Stimulated activated naive CD4-positive, alpha-beta T cell (primary cell): ENCODE measurements around the gene BICDL2.
"Not testable (repeated sequence)": the region's sequence is repeated elsewhere in the genome, so short reads cannot be mapped to it uniquely, and the experiment has no call there.

Experiments
- DNase-seq, 6 experiments: peaks; one replicate each; lab custom pipeline; 2025; lab: John Stamatoyannopoulos, UW

BICDL2 gene

GRCh38 chr16:3036726-3037315 is at the start of gene BICDL2:
Gene BICDL2, minus strand, starts transcription at chr16:3036944. Its CDS starts 1,448 bp downstream, at chr16:3035496.
- DNase-seq = no peak

GRCh38 chr16:3085868-3086595 is 49.3 kb upstream of the BICDL2 start:
- no peak for DNase-seq

GRCh38 chr16:3084969-3085670 is 48.4 kb upstream of the BICDL2 start:
- DNase-seq = no peak

- DNase-seq = no peak
These were observed 47.7 kb upstream of the BICDL2 start for GRCh38 chr16:3084491-3084890.

GRCh38 chr16:3083408-3083807 is 46.7 kb upstream of the BICDL2 start:
- DNase-seq = not testable (repeated sequence)

- DNase-seq = not testable (repeated sequence)
These were observed 45.2 kb upstream of the BICDL2 start for GRCh38 chr16:3081957-3082356.

GRCh38 chr16:3080024-3080423 is 43.3 kb upstream of the BICDL2 start:
- no peak for DNase-seq

- DNase-seq = no peak
These were observed 39.8 kb upstream of the BICDL2 start for GRCh38 chr16:3076577-3076976.

- not testable (repeated sequence) for DNase-seq
These were observed 39.2 kb upstream of the BICDL2 start for GRCh38 chr16:3075946-3076345.

GRCh38 chr16:3075523-3075915 is 38.8 kb upstream of the BICDL2 start:
- DNase-seq = no peak

GRCh38 chr16:3074860-3075522 is 38.2 kb upstream of the BICDL2 start:
- DNase-seq = peak; percentile 55 to 90 (median 77)

- no peak for DNase-seq
These were observed 36.7 kb upstream of the BICDL2 start for GRCh38 chr16:3073448-3073847.

GRCh38 chr16:3072576-3073263 is 36.0 kb upstream of the BICDL2 start:
- peak in 4 of 6 experiments; percentile 11 to 44 (median 24) for DNase-seq

GRCh38 chr16:3072148-3072547 is 35.4 kb upstream of the BICDL2 start:
- DNase-seq = not testable (repeated sequence)

GRCh38 chr16:3071655-3072054 is 34.9 kb upstream of the BICDL2 start:
- no peak for DNase-seq

- no peak for DNase-seq
These were observed 33.9 kb upstream of the BICDL2 start for GRCh38 chr16:3070608-3071111.

- not testable (repeated sequence) for DNase-seq
These were observed 32.4 kb upstream of the BICDL2 start for GRCh38 chr16:3069146-3069545.

GRCh38 chr16:3068487-3068886 is 31.7 kb upstream of the BICDL2 start:
- DNase-seq = no peak

GRCh38 chr16:3066440-3066748 is 29.6 kb upstream of the BICDL2 start:
- DNase-seq = no peak

GRCh38 chr16:3065742-3066439 is 29.1 kb upstream of the BICDL2 start:
- DNase-seq = peak in 4 of 6 experiments; percentile 18 to 66 (median 52)

- peak; percentile 42 to 66 (median 57) for DNase-seq
These were observed 28.5 kb upstream of the BICDL2 start, which contains the start of gene IL32 for GRCh38 chr16:3065069-3065741. Gene IL32, plus strand, starts transcription at chr16:3065640. Its CDS starts 172 bp downstream, at chr16:3065812.
